Measurements from ENCODE around the gene SPATA21.

SPATA21 gene

GRCh38 chr1:16376971-16377370 is 60.3 kb downstream of the SPATA21 start:
- no peak for DNase-seq (ENCODE audit: low read depth)
- no peak for TF ChIP-seq CTCF (conservative IDR thresholded peaks at IDR 0.05; ENCODE audit: low read depth, low read length)

DNA sequence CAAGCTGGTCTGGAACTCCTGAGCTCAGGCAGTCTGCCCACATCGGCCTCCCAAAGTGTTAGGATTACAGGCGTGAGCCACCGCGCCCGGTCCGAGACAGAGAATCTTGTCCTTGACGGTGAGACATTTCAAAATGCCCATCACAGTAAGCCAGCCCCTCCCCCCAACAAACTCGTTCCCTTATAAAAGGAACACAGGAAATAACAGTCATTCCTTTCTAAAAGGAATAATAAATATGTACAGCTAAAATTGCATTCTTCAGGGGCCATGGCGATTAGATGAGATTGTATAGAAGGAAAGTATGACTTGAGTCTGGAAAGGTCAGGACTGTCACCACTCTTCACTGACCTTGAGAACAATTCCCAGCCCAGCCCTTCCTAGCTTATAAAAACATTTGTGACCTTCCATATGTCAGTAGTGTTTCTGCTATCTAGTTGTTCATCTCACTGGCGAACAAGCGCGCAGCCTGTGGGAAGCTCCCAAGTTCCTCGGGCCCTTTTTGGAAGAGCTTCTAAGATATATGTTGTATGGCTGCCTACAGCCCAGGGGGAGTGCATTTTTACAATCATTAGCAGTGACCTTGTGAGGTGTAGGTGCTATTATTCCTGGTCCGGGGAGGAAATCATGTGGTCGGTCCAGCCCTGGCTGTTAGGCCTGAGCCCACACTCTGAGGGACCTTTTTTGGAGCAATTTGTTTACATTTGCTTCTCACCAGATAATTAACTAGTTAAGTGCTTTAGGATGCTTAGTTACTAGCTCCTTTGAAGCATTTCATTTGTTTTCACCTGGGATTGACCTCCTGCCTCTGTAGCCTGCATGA is 61.5 kb downstream of the SPATA21 start:
- H3K4me3 ChIP-seq (ENCODE audit: low read length): no peak overlapping the region
- DNase-seq (ENCODE audit: low read depth): no peak
- TF ChIP-seq CTCF (conservative IDR thresholded peaks at IDR 0.05; ENCODE audit: low read depth, low read length): no peak

More at GRCh38 chr1:16376971-16377370, 60.3 kb downstream of the SPATA21 start:
- no peak overlapping the region for H3K4me3 ChIP-seq (ENCODE audit: low read length)

- DNase-seq (ENCODE audit: low read depth): no peak
- H3K4me3 ChIP-seq (ENCODE audit: low read length): no peak overlapping the region
- TF ChIP-seq CTCF (conservative IDR thresholded peaks at IDR 0.05; ENCODE audit: low read depth, low read length): no peak
Observed at GRCh38 chr1:16374266-16374665, 63.0 kb downstream of the SPATA21 start.

GRCh38 chr1:16372535-16373285 is 64.5 kb downstream of the SPATA21 start:
- H3K4me3 ChIP-seq (ENCODE audit: low read length): no peak overlapping the region
- no peak for DNase-seq (ENCODE audit: low read depth)
- TF ChIP-seq CTCF (conservative IDR thresholded peaks at IDR 0.05; ENCODE audit: low read depth, low read length): no peak

DNA sequence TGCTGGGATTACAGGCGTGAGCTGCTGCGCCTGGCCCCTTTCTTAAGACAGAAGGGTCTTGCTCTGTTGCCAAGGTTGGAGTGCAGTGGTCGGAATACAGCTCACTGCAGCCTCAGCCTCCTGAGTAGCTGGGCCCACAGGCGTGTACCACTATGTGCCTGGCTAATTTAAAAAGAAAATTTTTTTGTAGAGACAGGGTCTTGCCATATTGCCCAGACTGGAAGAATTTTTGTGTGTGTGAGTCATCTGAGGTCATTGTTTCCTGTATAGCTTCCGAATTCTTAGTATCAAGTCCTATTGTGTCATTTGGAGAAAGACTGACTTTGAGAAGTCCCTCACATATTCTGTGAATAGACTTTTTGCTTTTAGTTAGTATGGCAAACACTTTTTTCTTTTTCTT is 65.5 kb downstream of the SPATA21 start:
- H3K4me3 ChIP-seq (ENCODE audit: low read length): no peak overlapping the region
- no peak for TF ChIP-seq CTCF (conservative IDR thresholded peaks at IDR 0.05; ENCODE audit: low read depth, low read length)
- no peak for DNase-seq (ENCODE audit: low read depth)

DNA sequence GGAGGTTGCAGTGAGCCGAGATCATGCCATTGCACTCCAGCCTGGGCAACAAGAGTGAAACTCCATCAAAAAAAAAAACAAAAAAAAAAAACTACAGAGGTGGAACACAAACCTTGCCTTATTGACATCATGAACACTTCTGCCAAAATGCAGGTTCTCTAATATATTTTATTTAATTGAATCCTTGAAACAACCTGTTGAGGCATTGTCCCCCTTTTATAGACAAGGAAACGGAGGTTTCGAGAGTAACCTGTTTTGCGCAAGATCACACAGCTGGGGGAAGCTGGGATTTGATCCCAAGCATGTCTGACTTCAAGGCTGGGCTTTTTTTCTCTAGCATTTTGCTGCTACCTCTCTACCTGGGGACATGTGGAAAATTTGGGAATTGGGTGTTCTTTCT is 67.4 kb downstream of the SPATA21 start:
- no peak overlapping the region for H3K4me3 ChIP-seq (ENCODE audit: low read length)
- no peak for DNase-seq (ENCODE audit: low read depth)
- no peak for TF ChIP-seq CTCF (conservative IDR thresholded peaks at IDR 0.05; ENCODE audit: low read depth, low read length)

All from retinal pigment epithelial cell (primary cell).